ENCODE results near the gene ARMC7.
"Not testable (repeated sequence)": the region's sequence is repeated elsewhere in the genome, so short reads cannot be mapped to it uniquely, and the experiment has no call there.

ARMC7 gene

GRCh38 chr17:75109407-75110233, at the start of gene ARMC7:
TSS of gene ARMC7 (plus strand) at chr17:75109969. CDS start at chr17:75110289, 320 bp downstream.
- peak; percentile 84 for ATAC-seq

DNA sequence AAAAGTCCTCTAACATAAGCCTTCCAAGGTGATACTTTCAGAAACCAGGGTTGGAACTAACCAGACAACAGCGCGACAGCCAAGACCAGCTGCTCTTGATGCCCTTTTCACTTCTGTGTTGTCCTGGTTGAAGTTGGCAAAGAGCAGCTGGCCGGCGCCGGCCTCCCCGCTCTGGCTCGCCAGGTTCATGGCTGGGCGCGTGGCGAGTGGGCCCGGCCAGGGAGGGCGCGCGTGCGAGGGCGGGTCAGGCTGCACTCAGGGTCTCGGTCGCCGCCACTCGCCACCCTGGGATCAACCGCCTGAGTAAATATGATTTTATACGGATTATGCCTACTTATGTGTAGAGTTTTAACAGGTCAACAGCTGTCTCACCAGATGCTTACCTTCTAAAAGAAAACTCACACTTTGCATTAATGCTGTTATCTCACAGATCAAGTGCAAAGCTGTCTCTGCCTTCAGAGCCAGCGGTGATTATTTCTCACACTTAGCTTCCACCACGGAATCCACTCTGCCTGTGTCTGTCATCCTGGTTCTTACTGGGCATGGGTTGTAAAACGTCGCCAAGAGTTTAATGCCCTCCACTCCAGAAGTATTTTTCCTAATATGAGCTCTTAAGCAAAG, 49.2 kb upstream of the ARMC7 start:
- ATAC-seq: no peak

More at GRCh38 chr17:75109407-75110233, at the start of gene ARMC7:
- peak; percentile 95 for DNase-seq

GRCh38 chr17:75061055-75061438, 48.7 kb upstream of the ARMC7 start:
- DNase-seq: no peak
- ATAC-seq: no peak

More for the DNA sequence above, 49.2 kb upstream of the ARMC7 start:
- DNase-seq: no peak

GRCh38 chr17:75061618-75062017, 48.2 kb upstream of the ARMC7 start:
- ATAC-seq (no peak), DNase-seq (no peak)

DNA sequence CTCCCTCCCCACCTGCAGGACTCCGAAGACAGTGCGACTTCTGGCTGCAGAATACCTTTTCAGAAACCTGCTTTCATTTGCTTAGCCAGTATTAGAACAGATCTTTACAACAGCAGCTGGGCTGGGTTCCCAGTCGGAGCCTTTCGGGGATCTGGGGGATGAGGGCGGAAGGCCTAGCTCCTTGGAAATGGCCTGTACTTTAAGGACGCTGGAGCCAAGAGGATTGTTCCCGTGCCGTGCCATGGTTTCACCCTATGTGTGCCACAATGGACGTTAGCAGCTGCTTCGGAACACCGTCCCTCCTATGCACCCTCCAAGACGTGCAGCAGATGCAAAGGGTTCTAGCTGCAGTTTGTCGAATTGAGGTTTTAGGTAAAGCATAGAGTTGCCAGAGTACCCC, 46.6 kb upstream of the ARMC7 start:
- DNase-seq: no peak
- ATAC-seq: no peak

DNA sequence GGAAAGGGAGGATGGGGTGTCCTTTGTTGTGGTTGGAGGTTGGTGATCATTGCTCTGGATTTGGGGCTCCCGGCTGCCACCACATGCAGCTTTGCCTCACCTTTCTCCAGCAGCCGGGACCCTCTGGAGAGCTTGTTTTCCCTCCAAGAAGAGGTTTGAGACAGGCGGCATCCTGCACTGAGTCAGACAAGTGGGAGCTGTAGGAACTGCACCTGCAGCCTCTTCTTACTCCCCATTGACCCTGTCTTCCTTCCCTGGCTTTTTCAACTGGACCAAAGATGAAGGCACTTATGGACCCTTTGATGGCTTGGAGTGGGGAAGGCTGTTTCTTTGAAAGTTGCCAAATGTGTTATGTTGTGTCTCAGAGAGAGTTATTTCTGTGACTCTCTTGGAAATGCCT, 46.1 kb upstream of the ARMC7 start:
- no peak for ATAC-seq
- no peak for DNase-seq

DNA sequence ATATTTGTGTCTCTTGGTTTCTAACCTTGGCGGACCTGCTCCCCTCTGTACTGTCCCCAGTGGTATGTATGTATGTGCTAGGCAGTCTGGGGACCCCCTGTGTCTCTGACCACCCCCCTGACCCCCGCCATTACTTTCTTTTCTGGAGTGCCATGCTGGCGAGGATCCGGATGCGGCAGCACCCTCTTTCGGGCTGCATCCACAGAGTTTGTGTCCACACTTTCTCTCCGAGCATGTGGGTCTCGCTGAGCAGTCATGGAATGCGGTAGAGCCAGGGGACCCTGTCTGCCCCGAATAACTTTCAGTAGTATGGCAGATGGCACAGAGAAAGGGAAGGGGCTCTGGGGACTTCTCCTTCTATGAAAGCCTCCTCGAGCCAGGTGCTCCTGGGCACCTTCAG, 45.7 kb upstream of the ARMC7 start:
- DNase-seq: no peak

GRCh38 chr17:75064460-75064859, 45.3 kb upstream of the ARMC7 start:
- ATAC-seq: no peak

More for the DNA sequence above, 45.7 kb upstream of the ARMC7 start:
- ATAC-seq: no peak

GRCh38 chr17:75064867-75065561, 44.8 kb upstream of the ARMC7 start:
- no peak for ATAC-seq
- no peak for DNase-seq

More at GRCh38 chr17:75064460-75064859, 45.3 kb upstream of the ARMC7 start:
- DNase-seq: no peak

DNA sequence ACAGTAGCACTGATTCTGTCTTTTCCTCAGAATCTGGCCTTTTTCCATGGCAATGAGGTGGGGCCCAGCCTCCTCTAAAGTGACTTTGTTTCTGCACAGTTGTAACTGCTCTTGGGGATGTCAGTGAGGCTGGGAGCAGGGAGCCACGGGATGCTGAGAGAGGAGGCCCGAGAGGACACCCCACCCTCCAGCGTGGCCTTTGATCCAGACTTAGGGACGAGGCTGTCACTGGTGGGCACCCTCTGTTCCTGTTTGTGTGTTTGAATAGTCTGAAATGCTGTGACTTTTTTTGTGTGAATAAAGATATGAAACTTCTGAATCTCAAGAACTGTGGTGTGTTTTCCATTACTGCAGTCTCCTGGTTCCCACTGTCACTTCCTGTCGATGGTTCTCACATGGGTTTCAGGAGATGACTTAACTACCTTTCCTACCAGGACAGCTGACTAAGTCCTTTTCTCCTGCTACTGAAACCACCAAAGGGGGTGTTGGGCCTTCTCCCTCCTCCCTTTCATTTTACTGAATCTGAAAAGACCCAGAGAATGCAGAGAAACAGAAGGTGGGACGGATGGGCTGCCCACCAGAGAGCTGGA, 44.1 kb upstream of the ARMC7 start:
- no peak for DNase-seq
- ATAC-seq: peak; percentile 67

DNA sequence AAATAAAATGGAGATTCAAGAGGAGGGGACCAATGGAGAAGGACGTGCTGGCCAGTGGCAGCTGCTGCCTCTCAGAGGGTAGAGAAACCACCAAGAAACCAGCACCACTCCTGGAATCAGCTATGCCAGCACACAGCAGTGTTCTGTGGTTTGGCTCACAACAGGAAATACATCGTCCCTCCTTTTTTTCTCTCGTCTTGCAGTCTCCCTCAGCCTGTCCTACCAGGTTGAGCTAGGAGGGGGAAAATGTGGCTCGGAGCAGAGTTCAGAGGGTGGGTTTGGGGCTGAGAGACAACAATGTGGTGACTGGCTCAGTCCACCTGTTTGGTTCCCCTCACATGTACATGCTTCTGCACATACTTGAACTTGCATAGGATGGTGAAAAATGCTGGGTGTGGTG, 41.9 kb upstream of the ARMC7 start:
- ATAC-seq (peak; percentile 49), DNase-seq (no peak)

DNA sequence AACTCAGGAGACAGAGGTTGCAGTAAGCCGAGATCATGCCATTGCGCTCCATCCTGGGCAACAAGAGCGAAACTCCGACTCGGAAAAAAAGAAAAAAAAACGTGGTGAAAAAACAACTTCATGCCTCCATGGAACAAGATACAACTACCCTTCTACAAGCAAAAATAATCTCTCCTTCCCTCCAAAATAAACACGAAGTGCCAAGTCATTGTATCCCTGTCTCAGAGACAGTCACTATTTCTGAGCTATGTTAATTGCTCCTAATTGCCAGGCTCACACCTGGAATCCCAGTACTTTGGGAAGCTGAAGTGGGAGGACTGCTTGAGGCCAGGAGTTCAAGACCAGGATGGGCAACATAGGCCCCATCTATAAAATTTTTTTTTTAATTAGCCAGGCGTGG, 41.0 kb upstream of the ARMC7 start:
- DNase-seq: no peak
- no peak for ATAC-seq

- DNase-seq (no peak), ATAC-seq (no peak)
Observed at GRCh38 chr17:75069783-75070182, 40.0 kb upstream of the ARMC7 start.

- DNase-seq: not testable (repeated sequence)
Observed at GRCh38 chr17:75071478-75072271, 38.1 kb upstream of the ARMC7 start.

DNA sequence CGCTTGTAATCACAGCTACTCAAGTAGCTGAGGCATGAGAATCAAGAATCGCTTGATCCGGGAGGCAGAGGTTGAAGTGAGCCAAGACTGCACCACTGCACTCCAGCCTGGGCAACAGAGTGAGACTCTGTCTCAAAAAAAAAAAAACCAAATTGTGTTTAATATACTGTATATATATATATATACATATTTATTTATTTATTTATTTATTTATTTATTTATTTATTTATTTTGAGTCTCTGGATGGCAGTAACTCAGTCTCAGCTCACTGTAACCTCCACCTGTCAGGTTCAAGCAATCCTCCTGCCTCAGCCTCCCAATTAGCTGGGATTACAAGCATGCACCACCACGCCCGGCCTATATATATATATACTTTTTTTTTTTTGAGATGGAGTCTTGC, 36.9 kb upstream of the ARMC7 start:
- not testable (repeated sequence) for ATAC-seq, DNase-seq

More at GRCh38 chr17:75071478-75072271, 38.1 kb upstream of the ARMC7 start:
- not testable (repeated sequence) for ATAC-seq

GRCh38 chr17:75073618-75074047, 36.1 kb upstream of the ARMC7 start:
- DNase-seq (no peak), ATAC-seq (no peak)

DNA sequence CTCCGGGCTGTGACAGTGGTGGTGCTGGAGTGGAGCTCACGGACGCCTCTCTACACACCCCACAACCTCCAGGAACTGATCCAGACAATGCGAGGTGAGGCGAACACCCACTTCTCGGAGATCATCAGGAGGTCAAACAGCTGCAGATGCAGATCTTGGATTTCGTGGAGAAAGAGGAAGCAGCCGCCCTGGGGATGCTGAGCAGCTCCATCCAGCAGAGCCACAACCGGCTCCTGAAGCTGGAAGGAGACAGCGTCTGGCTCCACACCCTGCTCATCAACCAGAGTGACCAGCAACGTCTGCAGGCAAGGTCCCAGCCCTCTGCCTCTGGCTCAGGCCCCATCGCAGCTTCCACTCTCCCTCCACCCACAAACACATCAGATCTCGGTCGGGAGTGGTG, 35.2 kb upstream of the ARMC7 start:
- ATAC-seq: no peak
- DNase-seq: no peak

DNA sequence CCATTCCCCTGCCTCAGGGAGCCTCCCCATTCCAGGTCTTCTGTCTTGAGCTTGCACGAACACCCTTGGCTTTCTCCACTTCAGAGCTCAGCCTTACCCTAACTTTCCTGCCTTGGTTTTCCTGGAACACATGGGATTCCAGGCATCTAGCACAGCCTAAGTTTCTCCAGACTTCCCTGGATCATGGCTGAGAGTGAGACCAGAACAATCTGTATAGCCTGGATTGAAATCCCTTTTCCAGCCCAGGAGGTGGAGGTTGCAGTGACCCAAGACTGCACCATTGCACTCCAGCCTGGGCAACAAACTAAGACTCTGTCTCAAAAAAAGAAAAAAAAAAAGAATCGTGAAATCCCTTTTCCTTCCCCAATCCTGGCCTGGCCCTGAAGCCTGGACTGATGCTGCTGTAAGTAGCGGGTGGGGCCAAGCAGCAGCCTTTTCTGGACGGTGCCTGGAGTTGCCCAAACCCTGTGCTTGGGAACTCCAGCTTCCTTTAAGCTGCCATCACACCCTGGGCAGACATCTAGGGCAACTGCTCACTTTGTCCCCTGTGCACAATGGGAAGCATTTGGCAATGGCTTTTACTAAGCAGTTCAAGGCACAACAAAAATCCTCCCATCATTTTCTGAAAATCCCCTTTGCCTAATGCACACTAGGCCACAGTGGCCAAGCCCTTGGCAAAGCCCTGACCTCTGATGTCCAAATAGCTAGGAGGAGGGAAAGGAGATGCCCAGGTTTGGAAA, 34.0 kb upstream of the ARMC7 start:
- no peak for DNase-seq
- ATAC-seq: no peak

GRCh38 chr17:75077072-75077495, 32.7 kb upstream of the ARMC7 start:
- DNase-seq (no peak), ATAC-seq (no peak)

DNA sequence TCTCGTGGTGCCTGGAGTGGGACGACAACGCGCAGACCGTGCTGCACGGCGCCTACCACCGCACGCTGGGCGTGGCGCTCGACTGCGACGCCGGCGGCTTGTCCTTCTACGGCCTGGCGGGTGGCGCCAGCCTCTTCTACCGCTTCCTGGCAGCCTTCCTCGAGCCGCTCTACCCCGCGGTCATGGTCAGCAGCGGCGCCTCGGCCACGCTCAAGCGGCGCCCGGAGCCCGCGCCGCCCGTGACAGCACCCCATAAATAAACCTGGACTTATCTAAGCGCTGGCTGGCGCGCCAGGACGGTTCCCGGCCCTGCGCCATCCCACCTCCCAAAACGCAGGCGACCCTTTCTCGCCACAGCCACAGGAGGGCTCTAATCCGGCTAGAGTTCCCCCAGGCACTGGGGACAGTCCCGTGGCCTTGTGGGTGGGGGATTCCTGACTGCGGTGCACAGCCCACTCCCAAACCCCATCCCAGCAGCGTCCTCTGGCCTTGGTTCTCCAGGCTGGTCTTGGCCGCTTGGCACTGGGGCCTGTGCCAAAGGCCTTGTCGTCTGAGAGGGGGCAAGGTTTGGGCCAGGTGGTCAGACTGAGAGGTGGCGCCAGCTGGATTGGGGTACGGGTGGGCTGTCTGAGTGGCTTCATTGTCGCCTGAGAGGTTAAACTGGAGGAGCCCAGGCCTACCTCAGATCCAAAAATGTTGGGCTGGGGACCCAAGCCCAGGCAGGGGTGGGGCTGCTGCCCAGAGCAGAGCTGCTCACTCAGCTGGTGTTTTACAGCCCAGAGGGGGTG, 32.1 kb upstream of the ARMC7 start:
- ATAC-seq (peak; percentile 76), DNase-seq (peak; percentile 64)
